ENCODE data around the gene CRYAB.

The CRYAB gene

GRCh38 chr11:111932611-111932950 lies 21.0 kb upstream of the CRYAB start:
- DNase-seq: no peak

GRCh38 chr11:111930472-111930871 lies 18.9 kb upstream of the CRYAB start:
- DNase-seq: no peak

GRCh38 chr11:111926505-111927391 lies 15.2 kb upstream of the CRYAB start:
- DNase-seq: peak; percentile 91

GRCh38 chr11:111925953-111926352 lies 14.4 kb upstream of the CRYAB start:
- DNase-seq: no peak

GRCh38 chr11:111923951-111924350 lies 12.4 kb upstream of the CRYAB start:
- no peak for DNase-seq

GRCh38 chr11:111923351-111923788 lies 11.8 kb upstream of the CRYAB start:
- no peak for DNase-seq

- DNase-seq: no peak
These were observed 11.2 kb upstream of the CRYAB start for GRCh38 chr11:111922803-111923202.

GRCh38 chr11:111921541-111922230 lies 10.1 kb upstream of the CRYAB start:
- no peak for DNase-seq

GRCh38 chr11:111920908-111921307 lies 9.3 kb upstream of the CRYAB start:
- DNase-seq: no peak

- no peak for DNase-seq
These were observed 7.1 kb upstream of the CRYAB start, which contains the start of gene C11orf52 for GRCh38 chr11:111918390-111919256. TSS of gene C11orf52 (plus strand) at chr11:111918913. CDS start at chr11:111918973, 60 bp downstream.

GRCh38 chr11:111917788-111918187 lies 6.2 kb upstream of the CRYAB start:
- no peak for DNase-seq

- no peak for DNase-seq
These were observed 5.7 kb upstream of the CRYAB start for GRCh38 chr11:111917312-111917711.

GRCh38 chr11:111916768-111917167 lies 5.2 kb upstream of the CRYAB start:
- DNase-seq: no peak

- DNase-seq: no peak
These were observed 2.4 kb upstream of the CRYAB start for GRCh38 chr11:111913997-111914396.

GRCh38 chr11:111913031-111913861 lies 1.7 kb upstream of the CRYAB start:
- DNase-seq: no peak

- DNase-seq: no peak
These were observed 965 bp upstream of the CRYAB start, which contains the start of gene HSPB2 for GRCh38 chr11:111912535-111912934. TSS of gene HSPB2 (plus strand) at chr11:111912734. CDS start at chr11:111912830, 96 bp downstream.

GRCh38 chr11:111910676-111911562 lies 651 bp downstream of the CRYAB start:
- no peak for DNase-seq

- DNase-seq: no peak
These were observed 2.2 kb downstream of the CRYAB start for GRCh38 chr11:111909378-111909777.

- no peak for DNase-seq
These were observed 2.8 kb downstream of the CRYAB start for GRCh38 chr11:111908639-111909305.

GRCh38 chr11:111906680-111907079 lies 4.9 kb downstream of the CRYAB start:
- no peak for DNase-seq
